NCI-H774 (cell line): ENCODE measurements around the gene DCAF16.
A peak's percentile ranks its signal among the peaks of the same experiment; 100 is the strongest.
"Not testable (repeated sequence)": the region's sequence is repeated elsewhere in the genome, so short reads cannot be mapped to it uniquely, and the experiment has no call there.

Experiments used
- DNase-seq: peaks from one replicate; lab custom pipeline; 2025; lab: John Stamatoyannopoulos, UW

DCAF16 gene

GRCh38 chr4:17810260-17811077, at the start of gene DCAF16, which contains the start of gene NCAPG:
Gene DCAF16, minus strand, starts transcription at chr4:17810757. Its CDS starts 6,616 bp downstream, at chr4:17804141.
Gene NCAPG, plus strand, starts transcription at chr4:17810979. Its CDS starts 99 bp downstream, at chr4:17811078.
- DNase-seq, result peak; percentile 97

- DNase-seq, result no peak
Observed at GRCh38 chr4:17859793-17860406, 49.3 kb upstream of the DCAF16 start.

- no peak for DNase-seq
Observed at GRCh38 chr4:17854036-17854435, 43.5 kb upstream of the DCAF16 start.

GRCh38 chr4:17851959-17852358, 41.4 kb upstream of the DCAF16 start:
- DNase-seq, result no peak

- not testable (repeated sequence) for DNase-seq
Observed at GRCh38 chr4:17850295-17850694, 39.7 kb upstream of the DCAF16 start.

- DNase-seq, result no peak
Observed at GRCh38 chr4:17846266-17846665, 35.7 kb upstream of the DCAF16 start.

- no peak for DNase-seq
Observed at GRCh38 chr4:17823871-17824669, 13.5 kb upstream of the DCAF16 start.

GRCh38 chr4:17817027-17817426, 6.5 kb upstream of the DCAF16 start:
- DNase-seq, result no peak

- no peak for DNase-seq
Observed at GRCh38 chr4:17816142-17816541, 5.6 kb upstream of the DCAF16 start.

- DNase-seq, result no peak
Observed at GRCh38 chr4:17814140-17814539, 3.6 kb upstream of the DCAF16 start.

GRCh38 chr4:17812801-17813200, 2.2 kb upstream of the DCAF16 start:
- no peak for DNase-seq

GRCh38 chr4:17812125-17812524, 1.6 kb upstream of the DCAF16 start:
- no peak for DNase-seq

- DNase-seq, result no peak
Observed at GRCh38 chr4:17811078-17811603, 584 bp upstream of the DCAF16 start.

- no peak for DNase-seq
Observed at GRCh38 chr4:17809667-17810066, 890 bp downstream of the DCAF16 start.

GRCh38 chr4:17807446-17807845, 3.1 kb downstream of the DCAF16 start:
- DNase-seq, result no peak

GRCh38 chr4:17805580-17806155, 4.9 kb downstream of the DCAF16 start:
- no peak for DNase-seq

- no peak for DNase-seq
Observed at GRCh38 chr4:17797808-17798207, 12.7 kb downstream of the DCAF16 start.

GRCh38 chr4:17794730-17795129, 15.8 kb downstream of the DCAF16 start:
- DNase-seq, result no peak

GRCh38 chr4:17788956-17789355, 21.6 kb downstream of the DCAF16 start:
- DNase-seq, result no peak

GRCh38 chr4:17787315-17787714, 23.2 kb downstream of the DCAF16 start:
- DNase-seq, result no peak

GRCh38 chr4:17786567-17786966, 24.0 kb downstream of the DCAF16 start:
- no peak for DNase-seq

- no peak for DNase-seq
Observed at GRCh38 chr4:17785858-17786257, 24.7 kb downstream of the DCAF16 start.
